WTC11 (cell line): Measurements from ENCODE around the gene TBC1D20.
"Not testable (repeated sequence)": the region's sequence is repeated elsewhere in the genome, so short reads cannot be mapped to it uniquely, and the experiment has no call there.

Source experiments
- CREB1 ChIP-seq: sonication (generic); formaldehyde crosslinking; IDR thresholded peaks from 2 replicates; pipeline ENCODE4 v1.8.0; 2023; ENCODE audit warnings: mild to moderate bottlenecking, missing genetic modification reagents
- CTCF ChIP-seq: fragments of 200-600 bp; IDR thresholded peaks from 2 replicates; pipeline ENCODE4 v1.8.0; 2022; ENCODE audit warnings: antibody characterized with exemption
- ELF4 ChIP-seq: sonication (generic); formaldehyde crosslinking; IDR thresholded peaks from 2 replicates; pipeline ENCODE4 v1.8.1; 2022; ENCODE audit warnings: low read depth, mild to moderate bottlenecking, moderate library complexity, missing genetic modification reagents
- ERG ChIP-seq: fragments of 250-450 bp; sonication (Bioruptor Pico); IDR thresholded peaks from 2 replicates; pipeline ENCODE4 v1.8.0; 2021; ENCODE audit warnings: mild to moderate bottlenecking
- ESRRA ChIP-seq: sonication (generic); formaldehyde crosslinking; IDR thresholded peaks from 2 replicates; pipeline ENCODE4 v1.8.1; 2022; ENCODE audit warnings: mild to moderate bottlenecking, missing genetic modification reagents, borderline replicate concordance
- FOXK1 ChIP-seq: sonication (generic); formaldehyde crosslinking; IDR thresholded peaks from 2 replicates; pipeline ENCODE4 v1.8.0; 2022; ENCODE audit warnings: mild to moderate bottlenecking, moderate library complexity, missing genetic modification reagents
- GABPB1 ChIP-seq: sonication (generic); formaldehyde crosslinking; IDR thresholded peaks from 2 replicates; pipeline ENCODE4 v1.8.1; 2023; ENCODE audit warnings: mild to moderate bottlenecking, missing genetic modification reagents
- HMGXB4 ChIP-seq: sonication (generic); formaldehyde crosslinking; IDR thresholded peaks from 2 replicates; pipeline ENCODE4 v1.8.1; 2023; ENCODE audit warnings: mild to moderate bottlenecking, moderate library complexity, missing genetic modification reagents
- MAX ChIP-seq: sonication (generic); formaldehyde crosslinking; IDR thresholded peaks from 2 replicates; pipeline ENCODE4 v1.8.0; 2022; ENCODE audit warnings: mild to moderate bottlenecking, missing genetic modification reagents
- NR3C1 ChIP-seq: sonication (generic); formaldehyde crosslinking; conservative IDR thresholded peaks from 2 replicates; pipeline ENCODE4 v1.8.1; 2023; ENCODE audit warnings: low read depth, mild to moderate bottlenecking, missing genetic modification reagents
- TEAD1 ChIP-seq: sonication (generic); formaldehyde crosslinking; IDR thresholded peaks from 2 replicates; pipeline ENCODE4 v1.8.0; 2022; ENCODE audit warnings: mild to moderate bottlenecking, missing genetic modification reagents
- USF2 ChIP-seq: sonication (generic); formaldehyde crosslinking; IDR thresholded peaks from 2 replicates; pipeline ENCODE4 v1.8.1; 2023; ENCODE audit warnings: mild to moderate bottlenecking, missing genetic modification reagents, moderate library complexity
- ZNF121 ChIP-seq: sonication (generic); formaldehyde crosslinking; IDR thresholded peaks from 2 replicates; pipeline ENCODE4 v1.8.0; 2023; ENCODE audit warnings: missing genetic modification reagents
- ZNF219 ChIP-seq: sonication (generic); formaldehyde crosslinking; IDR thresholded peaks from 2 replicates; pipeline ENCODE4 v1.8.0; 2023; ENCODE audit warnings: missing genetic modification reagents, mild to moderate bottlenecking, borderline replicate concordance

- not testable (repeated sequence) for TF ChIP-seq CTCF; NR3C1; ELF4 (CRISPR knock-in tag); HMGXB4 (CRISPR knock-in tag); MAX (CRISPR knock-in tag); TEAD1 (CRISPR knock-in tag); GABPB1 (CRISPR knock-in tag); USF2 (CRISPR knock-in tag); ESRRA (CRISPR knock-in tag); FOXK1; ZNF219 (CRISPR knock-in tag); ERG; CREB1 (CRISPR knock-in tag)
- peak; percentile 80; the same call in 1 of the 2 replicates for TF ChIP-seq ZNF121
Measured at GRCh38 chr20:393296-393695, 69.0 kb downstream of the TBC1D20 start.
